ENCODE measurements around the gene AKIRIN2. TPM values are rescaled to one million over a fixed set of nuclear protein-coding genes. Genes with fewer than 3 reads are reported as not detected.

The AKIRIN2 gene
- polyA plus RNA-seq, 1 donor (not counting 4 experiments of a cell fraction or from before 2014, with no cell fraction given) = 24.6 TPM

DNA sequence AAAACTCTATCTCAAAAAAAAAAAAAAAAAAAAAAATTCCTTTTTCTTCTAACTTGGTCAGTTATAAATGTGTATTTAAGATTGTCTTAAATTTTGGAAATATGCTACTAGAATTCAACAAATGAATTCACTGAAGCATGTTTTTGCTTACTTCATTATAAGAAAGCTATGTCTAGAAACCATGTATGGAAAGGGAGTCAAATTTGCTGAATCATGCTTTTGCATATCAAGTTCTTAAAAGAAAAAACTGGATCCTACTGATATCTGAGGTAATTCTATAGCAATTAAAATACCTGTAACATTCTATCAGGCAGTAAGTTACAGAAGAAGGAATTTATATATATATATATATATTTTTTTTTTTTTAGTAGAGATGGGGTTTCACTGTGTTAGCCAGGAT lies 27.7 kb downstream of the AKIRIN2 start:
- DNase-seq (ENCODE audit: low read depth, low spot score) (no peak), FAIRE-seq (no peak)
- Histone ChIP-seq H3K4me2 (ENCODE audit: control insufficient read depth, extremely low read depth, insufficient read depth, low read depth, low read length) (no peak overlapping the region), H2AFZ (ENCODE audit: control insufficient read depth, low read length) (no peak overlapping the region), H3K79me2 (ENCODE audit: control insufficient read depth, insufficient read depth, low read length) (peaks cover 2% of the 10 kb centered on the region), H3K9me3 (ENCODE audit: control insufficient read depth, low read depth, low read length) (no peaks in the 10 kb centered on the region), H3K36me3 (ENCODE audit: control insufficient read depth in 2 of 2, extremely low read depth in 1 of 2, insufficient read depth in 2 of 2, low read length in 2 of 2) (peaks cover 12 to 24% of the 10 kb centered on the region in 2 experiments), H4K20me1 (ENCODE audit: control insufficient read depth, extremely low read depth, insufficient read depth, low read length) (no peaks in the 10 kb centered on the region), H3K4me1 (ENCODE audit: control insufficient read depth, extremely low read depth, insufficient read depth, low read length) (no peaks in the 10 kb centered on the region), H3K27me3 (ENCODE audit: control insufficient read depth, extremely low read depth, insufficient read depth, low read length) (no peaks in the 10 kb centered on the region), H3K9me1 (ENCODE audit: control insufficient read depth, extremely low read depth, insufficient read depth, low read length) (no peaks in the 10 kb centered on the region), H3K9ac (ENCODE audit: control insufficient read depth, extremely low read depth, insufficient read depth, low read length) (no peak overlapping the region), H3K4me3 (ENCODE audit: control insufficient read depth in 2 of 3, extremely low read depth in 1 of 3, insufficient read depth in 2 of 3, low read depth in 1 of 3, low read length in 3 of 3) (no peak overlapping the region), H3K27ac (ENCODE audit: control insufficient read depth, insufficient read depth, low read length) (no peak overlapping the region)
- no peak for TF ChIP-seq CTCF (optimal IDR thresholded peaks at IDR 0.05 in 1 of 3, IDR thresholded peaks at IDR 0.05 in 1 of 3, conservative IDR thresholded peaks at IDR 0.05 in 1 of 3; ENCODE audit: extremely low read depth in 1 of 3, insufficient read depth in 2 of 3, low read length in 3 of 3)
- no peak for TF ChIP-seq EZH2 (IDR thresholded peaks at IDR 0.05; ENCODE audit: low read length)
- dilution Hi-C loops (cut with MboI; ENCODE audit: extremely low pct_ligation_motif_present, low sequenced_read_pairs) = no loop called here

DNA sequence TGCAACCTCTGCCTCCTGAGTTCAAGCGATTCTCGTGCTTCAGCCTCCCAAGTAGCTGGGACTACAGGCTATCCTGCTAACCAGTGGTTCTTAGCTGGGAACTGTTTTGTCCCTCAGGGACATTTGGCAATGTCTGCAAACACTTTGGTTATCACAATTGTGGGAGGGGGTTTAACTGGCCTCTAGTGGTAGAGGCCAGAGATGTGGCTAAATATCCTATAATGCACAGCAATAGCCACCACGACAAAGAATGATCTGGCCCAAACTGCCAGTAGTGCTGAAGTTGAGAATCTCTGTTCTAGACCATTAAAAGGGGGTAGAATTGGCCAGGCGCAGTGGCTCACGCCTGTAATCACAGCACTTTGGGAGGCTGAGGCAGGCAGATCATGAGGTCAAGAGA lies 28.8 kb downstream of the AKIRIN2 start:
- dilution Hi-C loops (cut with MboI; ENCODE audit: extremely low pct_ligation_motif_present, low sequenced_read_pairs) = no loop called here
- no peaks in the 10 kb centered on the region for H3K9me1 ChIP-seq (ENCODE audit: control insufficient read depth, extremely low read depth, insufficient read depth, low read length)
- DNase-seq (ENCODE audit: low read depth, low spot score) (no peak), FAIRE-seq (no peak)
- no peak for TF ChIP-seq EZH2 (IDR thresholded peaks at IDR 0.05; ENCODE audit: low read length)
- no peak for TF ChIP-seq CTCF (optimal IDR thresholded peaks at IDR 0.05 in 1 of 3, IDR thresholded peaks at IDR 0.05 in 1 of 3, conservative IDR thresholded peaks at IDR 0.05 in 1 of 3; ENCODE audit: extremely low read depth in 1 of 3, insufficient read depth in 2 of 3, low read length in 3 of 3)
- H2AFZ ChIP-seq (ENCODE audit: control insufficient read depth, low read length) = no peak overlapping the region
- H3K4me2 ChIP-seq (ENCODE audit: control insufficient read depth, extremely low read depth, insufficient read depth, low read depth, low read length) = no peak overlapping the region
- no peaks in the 10 kb centered on the region for H3K27me3 ChIP-seq (ENCODE audit: control insufficient read depth, extremely low read depth, insufficient read depth, low read length)
- no peak overlapping the region for H3K27ac ChIP-seq (ENCODE audit: control insufficient read depth, insufficient read depth, low read length)
- H3K79me2 ChIP-seq (ENCODE audit: control insufficient read depth, insufficient read depth, low read length) = no peaks in the 10 kb centered on the region
- H3K4me3 ChIP-seq (ENCODE audit: control insufficient read depth in 2 of 3, extremely low read depth in 1 of 3, insufficient read depth in 2 of 3, low read depth in 1 of 3, low read length in 3 of 3) = no peak overlapping the region
- H3K9me3 ChIP-seq (ENCODE audit: control insufficient read depth, low read depth, low read length) = no peaks in the 10 kb centered on the region
- no peaks in the 10 kb centered on the region for H3K4me1 ChIP-seq (ENCODE audit: control insufficient read depth, extremely low read depth, insufficient read depth, low read length)
- no peak overlapping the region for H3K9ac ChIP-seq (ENCODE audit: control insufficient read depth, extremely low read depth, insufficient read depth, low read length)
- peaks cover 12 to 24% of the 10 kb centered on the region in 2 experiments for H3K36me3 ChIP-seq (ENCODE audit: control insufficient read depth in 2 of 2, extremely low read depth in 1 of 2, insufficient read depth in 2 of 2, low read length in 2 of 2)
- H4K20me1 ChIP-seq (ENCODE audit: control insufficient read depth, extremely low read depth, insufficient read depth, low read length) = no peaks in the 10 kb centered on the region

All from keratinocyte (primary cell).